Measurements from ENCODE around the gene PTPA.
"Not testable (repeated sequence)": the region's sequence is repeated elsewhere in the genome, so short reads cannot be mapped to it uniquely, and the experiment has no call there.

The PTPA gene

GRCh38 chr9:129161534-129161837 lies 50.3 kb downstream of the PTPA start:
- DNase-seq, result no peak

- DNase-seq, result no peak
These were observed 51.4 kb downstream of the PTPA start for GRCh38 chr9:129162497-129163197.

GRCh38 chr9:129163198-129163670 lies 52.0 kb downstream of the PTPA start:
- DNase-seq, result not testable (repeated sequence)

- DNase-seq, result no peak
These were observed 52.5 kb downstream of the PTPA start for GRCh38 chr9:129163753-129164152.

- no peak for DNase-seq
These were observed 53.2 kb downstream of the PTPA start for GRCh38 chr9:129164246-129164930.

- DNase-seq, result no peak
These were observed 54.0 kb downstream of the PTPA start for GRCh38 chr9:129165198-129165597.

- no peak for DNase-seq
These were observed 55.7 kb downstream of the PTPA start for GRCh38 chr9:129166623-129167557.

GRCh38 chr9:129170229-129170628 lies 59.0 kb downstream of the PTPA start:
- no peak for DNase-seq

GRCh38 chr9:129171993-129172751 lies 61.0 kb downstream of the PTPA start:
- DNase-seq, result no peak

GRCh38 chr9:129172816-129173215 lies 61.6 kb downstream of the PTPA start:
- DNase-seq, result no peak

- no peak for DNase-seq
These were observed 62.3 kb downstream of the PTPA start for GRCh38 chr9:129173296-129174101.

GRCh38 chr9:129174102-129174723 lies 63.0 kb downstream of the PTPA start:
- peak; percentile 91 for DNase-seq

GRCh38 chr9:129174724-129175514 lies 63.7 kb downstream of the PTPA start:
- peak; percentile 61 for DNase-seq

- DNase-seq, result no peak
These were observed 64.3 kb downstream of the PTPA start for GRCh38 chr9:129175515-129175824.

- DNase-seq, result peak; percentile 62
These were observed 64.8 kb downstream of the PTPA start for GRCh38 chr9:129175825-129176633.

- peak; percentile 36 for DNase-seq
These were observed 65.7 kb downstream of the PTPA start for GRCh38 chr9:129176701-129177442.

GRCh38 chr9:129177443-129177790 lies 66.2 kb downstream of the PTPA start:
- DNase-seq, result peak; percentile 42

- DNase-seq, result peak; percentile 97
These were observed 66.8 kb downstream of the PTPA start, which contains the start of gene IER5L for GRCh38 chr9:129177791-129178567. Gene IER5L (minus strand): TSS chr9:129178261. CDS start chr9:129178052, 209 bp downstream.
